WTC11 (cell line): ENCODE results near the gene ANKEF1. TPM values are rescaled to one million over a fixed set of nuclear protein-coding genes. Genes with fewer than 3 reads are reported as not detected.

ENCODE experiments used
- ATAC-seq: fragments of 200-7000 bp; cut with Tn5 transposase; 2 replicates; pipeline ENCODE4 v1.10.0; 2021; ENCODE audit warnings: mild to moderate bottlenecking, moderate library complexity
- CTCF ChIA-PET: fragments of 300-600 bp; sonication (Branson Sonifier 250); formaldehyde crosslinking; loops from one replicate; lab custom pipeline; 2021; ENCODE audit warnings: antibody characterized with exemption; lab: Charles Lee
- POLR2A ChIA-PET: fragments of 350-600 bp; sonication (Branson Sonifier 250); formaldehyde crosslinking; loops from one replicate; lab custom pipeline; 2021; ENCODE audit warnings: antibody characterized with exemption; lab: Charles Lee
- DNase-seq: peaks from one replicate; pipeline ENCODE4 v3.0.0; 2021; ENCODE audit warnings: low spot score
- H3K27ac Mint-ChIP-seq: 2 replicates; pipeline ENCODE4 v1.8.0; 2021; ENCODE audit warnings: mixed read lengths
- H3K27me3 Mint-ChIP-seq: 2 replicates; pipeline ENCODE4 v1.8.0; 2021; ENCODE audit warnings: low read depth, mild to moderate bottlenecking, moderate library complexity, mixed read lengths
- H3K36me3 Mint-ChIP-seq: 2 replicates; pipeline ENCODE4 v1.8.0; 2021; ENCODE audit warnings: mixed read lengths
- H3K4me1 Mint-ChIP-seq: 2 replicates; pipeline ENCODE4 v1.8.0; 2022; ENCODE audit warnings: mixed read lengths
- H3K4me3 Mint-ChIP-seq: 2 replicates; pipeline ENCODE4 v1.8.0; 2021; ENCODE audit warnings: mild to moderate bottlenecking, moderate library complexity, mixed read lengths
- H3K9me3 Mint-ChIP-seq: 2 replicates; pipeline ENCODE4 v1.8.0; 2021; ENCODE audit warnings: mixed read lengths
- EMX1 ChIP-seq: fragments of 250-450 bp; sonication (Bioruptor Pico); IDR thresholded peaks from 2 replicates; pipeline ENCODE4 v1.8.0; 2021; ENCODE audit warnings: mild to moderate bottlenecking
- GABPB1 ChIP-seq: sonication (generic); formaldehyde crosslinking; IDR thresholded peaks from 2 replicates; pipeline ENCODE4 v1.8.1; 2023; ENCODE audit warnings: mild to moderate bottlenecking, missing genetic modification reagents
- GTF2I ChIP-seq: fragments of 250-450 bp; sonication (Bioruptor Pico); conservative IDR thresholded peaks from 2 replicates; pipeline ENCODE4 v1.4.0; 2021; ENCODE audit warnings: mild to moderate bottlenecking
- IRF2 ChIP-seq: sonication (generic); formaldehyde crosslinking; IDR thresholded peaks from 2 replicates; pipeline ENCODE4 v1.8.0; 2022; ENCODE audit warnings: low read depth, missing genetic modification reagents, borderline replicate concordance
- MYBL2 ChIP-seq: sonication (generic); formaldehyde crosslinking; IDR thresholded peaks from 2 replicates; pipeline ENCODE4 v1.8.1; 2023; ENCODE audit warnings: mild to moderate bottlenecking, moderate library complexity, missing genetic modification reagents
- NFATC4 ChIP-seq: fragments of 250-450 bp; sonication (Bioruptor Pico); IDR thresholded peaks from 2 replicates; pipeline ENCODE4 v1.9.0; 2021; ENCODE audit warnings: mild to moderate bottlenecking
- NR1H2 ChIP-seq: sonication (generic); formaldehyde crosslinking; IDR thresholded peaks from 2 replicates; pipeline ENCODE4 v1.9.0; 2021; ENCODE audit warnings: mild to moderate bottlenecking, moderate library complexity, missing genetic modification reagents
- NR2C2 ChIP-seq: sonication (generic); formaldehyde crosslinking; IDR thresholded peaks from 2 replicates; pipeline ENCODE4 v1.8.0; 2022; ENCODE audit warnings: mild to moderate bottlenecking, missing genetic modification reagents
- OVOL2 ChIP-seq: fragments of 250-450 bp; sonication (Bioruptor Pico); IDR thresholded peaks from 2 replicates; pipeline ENCODE4 v1.9.0; 2021; ENCODE audit warnings: mild to moderate bottlenecking, borderline replicate concordance
- RELA ChIP-seq: sonication (generic); formaldehyde crosslinking; IDR thresholded peaks from 2 replicates; pipeline ENCODE4 v1.8.1; 2022; ENCODE audit warnings: missing genetic modification reagents, mild to moderate bottlenecking, borderline replicate concordance
- SMAD3 ChIP-seq: sonication (generic); formaldehyde crosslinking; IDR thresholded peaks from 2 replicates; pipeline ENCODE4 v1.8.0; 2022; ENCODE audit warnings: missing genetic modification reagents, mild to moderate bottlenecking, borderline replicate concordance
- SP1 ChIP-seq: sonication (generic); formaldehyde crosslinking; conservative IDR thresholded peaks from 2 replicates; pipeline ENCODE4 v1.8.1; 2022; ENCODE audit warnings: missing genetic modification reagents
- TEAD4 ChIP-seq: sonication (generic); formaldehyde crosslinking; IDR thresholded peaks from 2 replicates; pipeline ENCODE4 v1.8.0; 2022; ENCODE audit warnings: mild to moderate bottlenecking, missing genetic modification reagents
- ZBTB21 ChIP-seq: sonication (generic); formaldehyde crosslinking; IDR thresholded peaks from 2 replicates; pipeline ENCODE4 v1.8.1; 2023; ENCODE audit warnings: mild to moderate bottlenecking, missing genetic modification reagents, borderline replicate concordance
- ZNF232 ChIP-seq: sonication (generic); formaldehyde crosslinking; IDR thresholded peaks from 2 replicates; pipeline ENCODE4 v1.8.0; 2022; ENCODE audit warnings: mild to moderate bottlenecking, missing genetic modification reagents
- total RNA-seq: library from RNA; stranded (reverse); gene quantifications from 3 replicates; pipeline ENCODE4 v1.2.3, GENCODE V29; 2021
- TF ChIP-seq, protein P1 (sequence below): sonication (generic); formaldehyde crosslinking; conservative IDR thresholded peaks from 2 replicates; pipeline ENCODE4 v1.8.1; 2022; ENCODE audit warnings: mild to moderate bottlenecking, missing genetic modification reagents
- TF ChIP-seq, protein P2 (sequence below): sonication (generic); formaldehyde crosslinking; IDR thresholded peaks from 2 replicates; pipeline ENCODE4 v1.8.0; 2022; ENCODE audit warnings: missing genetic modification reagents
- TF ChIP-seq, protein P3 (sequence below): sonication (generic); formaldehyde crosslinking; IDR thresholded peaks from 2 replicates; pipeline ENCODE4 v1.8.1; 2023; ENCODE audit warnings: mild to moderate bottlenecking, missing genetic modification reagents, moderate library complexity
- TF ChIP-seq, protein P4 (sequence below): sonication (generic); formaldehyde crosslinking; IDR thresholded peaks from 2 replicates; pipeline ENCODE4 v1.8.1; 2022; ENCODE audit warnings: mild to moderate bottlenecking, moderate library complexity, missing genetic modification reagents
- TF ChIP-seq, protein P5 (sequence below): sonication (generic); formaldehyde crosslinking; IDR thresholded peaks from 2 replicates; pipeline ENCODE4 v1.8.1; 2022; ENCODE audit warnings: low read depth, missing genetic modification reagents, borderline replicate concordance
- TF ChIP-seq, protein P6 (sequence below): fragments of 250-450 bp; sonication (Bioruptor Pico); IDR thresholded peaks from 2 replicates; pipeline ENCODE4 v1.9.0; 2021; ENCODE audit warnings: mild to moderate bottlenecking

The ANKEF1 gene
- total RNA-seq, 1 experiment from 2014 or later, result 7.1 TPM

DNA sequence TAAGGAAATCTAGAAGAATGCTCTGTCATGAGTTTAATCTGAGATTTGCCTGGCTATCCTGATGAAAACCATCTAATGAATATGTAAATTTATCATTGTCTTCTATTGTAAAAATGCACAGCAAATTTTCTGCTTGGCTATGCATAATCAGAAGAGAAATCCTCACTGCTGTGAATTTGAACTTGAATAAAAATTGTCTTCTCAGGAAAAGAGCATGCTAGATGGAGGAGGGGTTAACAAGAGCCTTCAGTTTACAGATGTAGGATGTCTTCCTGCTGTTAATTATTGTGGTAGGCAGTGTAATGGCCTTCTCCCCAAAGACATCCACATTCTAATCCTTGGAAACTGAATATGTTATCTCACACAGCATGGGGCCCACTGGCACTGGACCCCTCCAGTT, 45.8 kb downstream of the ANKEF1 start:
- Mint-ChIP-seq H3K4me3 (no peak overlapping the region), H3K36me3 (no peaks in the 10 kb centered on the region), H3K9me3 (peaks cover 7% of the 10 kb centered on the region), H3K27me3 (no peaks in the 10 kb centered on the region; the same call in 1 of the 2 replicates), H3K4me1 (peaks cover 2% of the 10 kb centered on the region; the same call in 1 of the 2 replicates), H3K27ac (no peak overlapping the region)
- no peak for DNase-seq
- no peak for ATAC-seq
- TF ChIP-seq NR1H2, result no peak
- TF ChIP-seq MYBL2 (CRISPR knock-in tag), result no peak
- TF ChIP-seq, protein P1, sequence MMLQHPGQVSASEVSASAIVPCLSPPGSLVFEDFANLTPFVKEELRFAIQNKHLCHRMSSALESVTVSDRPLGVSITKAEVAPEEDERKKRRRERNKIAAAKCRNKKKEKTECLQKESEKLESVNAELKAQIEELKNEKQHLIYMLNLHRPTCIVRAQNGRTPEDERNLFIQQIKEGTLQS (CRISPR knock-in tag), result no peak
- no peak for TF ChIP-seq TEAD4 (CRISPR knock-in tag)
- no peak for TF ChIP-seq GABPB1 (CRISPR knock-in tag)
- TF ChIP-seq RELA, result no peak
- TF ChIP-seq OVOL2 (CRISPR knock-in tag), result no peak
- TF ChIP-seq GTF2I (CRISPR knock-in tag), result no peak
- no peak for TF ChIP-seq SMAD3 (CRISPR knock-in tag)
- TF ChIP-seq, protein P2, sequence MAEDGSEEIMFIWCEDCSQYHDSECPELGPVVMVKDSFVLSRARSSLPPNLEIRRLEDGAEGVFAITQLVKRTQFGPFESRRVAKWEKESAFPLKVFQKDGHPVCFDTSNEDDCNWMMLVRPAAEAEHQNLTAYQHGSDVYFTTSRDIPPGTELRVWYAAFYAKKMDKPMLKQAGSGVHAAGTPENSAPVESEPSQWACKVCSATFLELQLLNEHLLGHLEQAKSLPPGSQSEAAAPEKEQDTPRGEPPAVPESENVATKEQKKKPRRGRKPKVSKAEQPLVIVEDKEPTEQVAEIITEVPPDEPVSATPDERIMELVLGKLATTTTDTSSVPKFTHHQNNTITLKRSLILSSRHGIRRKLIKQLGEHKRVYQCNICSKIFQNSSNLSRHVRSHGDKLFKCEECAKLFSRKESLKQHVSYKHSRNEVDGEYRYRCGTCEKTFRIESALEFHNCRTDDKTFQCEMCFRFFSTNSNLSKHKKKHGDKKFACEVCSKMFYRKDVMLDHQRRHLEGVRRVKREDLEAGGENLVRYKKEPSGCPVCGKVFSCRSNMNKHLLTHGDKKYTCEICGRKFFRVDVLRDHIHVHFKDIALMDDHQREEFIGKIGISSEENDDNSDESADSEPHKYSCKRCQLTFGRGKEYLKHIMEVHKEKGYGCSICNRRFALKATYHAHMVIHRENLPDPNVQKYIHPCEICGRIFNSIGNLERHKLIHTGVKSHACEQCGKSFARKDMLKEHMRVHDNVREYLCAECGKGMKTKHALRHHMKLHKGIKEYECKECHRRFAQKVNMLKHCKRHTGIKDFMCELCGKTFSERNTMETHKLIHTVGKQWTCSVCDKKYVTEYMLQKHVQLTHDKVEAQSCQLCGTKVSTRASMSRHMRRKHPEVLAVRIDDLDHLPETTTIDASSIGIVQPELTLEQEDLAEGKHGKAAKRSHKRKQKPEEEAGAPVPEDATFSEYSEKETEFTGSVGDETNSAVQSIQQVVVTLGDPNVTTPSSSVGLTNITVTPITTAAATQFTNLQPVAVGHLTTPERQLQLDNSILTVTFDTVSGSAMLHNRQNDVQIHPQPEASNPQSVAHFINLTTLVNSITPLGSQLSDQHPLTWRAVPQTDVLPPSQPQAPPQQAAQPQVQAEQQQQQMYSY (CRISPR knock-in tag), result no peak
- no peak for TF ChIP-seq ZNF232 (CRISPR knock-in tag)
- no peak for TF ChIP-seq EMX1
- TF ChIP-seq, protein P3, sequence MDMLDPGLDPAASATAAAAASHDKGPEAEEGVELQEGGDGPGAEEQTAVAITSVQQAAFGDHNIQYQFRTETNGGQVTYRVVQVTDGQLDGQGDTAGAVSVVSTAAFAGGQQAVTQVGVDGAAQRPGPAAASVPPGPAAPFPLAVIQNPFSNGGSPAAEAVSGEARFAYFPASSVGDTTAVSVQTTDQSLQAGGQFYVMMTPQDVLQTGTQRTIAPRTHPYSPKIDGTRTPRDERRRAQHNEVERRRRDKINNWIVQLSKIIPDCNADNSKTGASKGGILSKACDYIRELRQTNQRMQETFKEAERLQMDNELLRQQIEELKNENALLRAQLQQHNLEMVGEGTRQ (CRISPR knock-in tag), result no peak
- no peak for TF ChIP-seq SP1 (CRISPR knock-in tag)
- TF ChIP-seq ZBTB21, result no peak
- TF ChIP-seq, protein P4, sequence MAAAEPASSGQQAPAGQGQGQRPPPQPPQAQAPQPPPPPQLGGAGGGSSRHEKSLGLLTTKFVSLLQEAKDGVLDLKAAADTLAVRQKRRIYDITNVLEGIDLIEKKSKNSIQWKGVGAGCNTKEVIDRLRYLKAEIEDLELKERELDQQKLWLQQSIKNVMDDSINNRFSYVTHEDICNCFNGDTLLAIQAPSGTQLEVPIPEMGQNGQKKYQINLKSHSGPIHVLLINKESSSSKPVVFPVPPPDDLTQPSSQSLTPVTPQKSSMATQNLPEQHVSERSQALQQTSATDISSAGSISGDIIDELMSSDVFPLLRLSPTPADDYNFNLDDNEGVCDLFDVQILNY, result no peak
- no peak for TF ChIP-seq IRF2 (CRISPR knock-in tag)
- POLR2A ChIA-PET, result no interaction called here
- CTCF ChIA-PET, result no interaction called here

DNA sequence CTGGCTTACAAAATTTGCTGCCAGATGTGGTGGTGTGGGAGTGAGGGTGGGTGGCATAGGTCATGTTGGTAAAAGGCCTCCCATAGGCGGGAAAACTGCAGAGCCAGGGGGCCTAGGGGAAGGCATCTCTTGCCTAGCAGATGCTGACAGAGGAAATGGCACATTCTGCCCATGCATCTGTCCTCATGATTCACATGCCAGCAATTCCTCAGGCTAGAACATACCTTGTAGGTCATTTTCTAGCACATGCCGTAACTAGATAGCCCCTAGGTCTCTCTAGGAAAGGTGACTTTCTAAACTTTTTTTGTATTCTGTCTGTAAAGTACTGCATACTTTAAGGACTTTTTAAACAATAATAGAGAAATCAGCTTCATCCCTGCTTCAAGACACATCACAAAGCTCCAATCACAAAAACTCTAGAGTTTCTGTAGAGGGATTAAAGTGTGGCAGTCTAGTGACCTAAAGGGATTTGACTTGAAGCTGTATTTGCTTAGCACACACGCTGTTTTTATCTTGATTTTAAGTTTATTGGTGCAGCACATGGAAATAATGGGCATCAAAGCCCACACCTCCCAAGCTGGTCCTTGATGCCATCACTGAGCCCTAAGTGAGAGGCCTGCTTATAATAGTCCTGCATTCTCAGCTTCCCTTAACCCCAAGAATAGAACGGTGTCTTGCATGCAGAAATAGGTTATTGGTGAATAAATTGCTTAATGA, 55.2 kb downstream of the ANKEF1 start:
- no peak overlapping the region for H3K27ac Mint-ChIP-seq
- TF ChIP-seq OVOL2 (CRISPR knock-in tag), result no peak
- TF ChIP-seq, protein P5, sequence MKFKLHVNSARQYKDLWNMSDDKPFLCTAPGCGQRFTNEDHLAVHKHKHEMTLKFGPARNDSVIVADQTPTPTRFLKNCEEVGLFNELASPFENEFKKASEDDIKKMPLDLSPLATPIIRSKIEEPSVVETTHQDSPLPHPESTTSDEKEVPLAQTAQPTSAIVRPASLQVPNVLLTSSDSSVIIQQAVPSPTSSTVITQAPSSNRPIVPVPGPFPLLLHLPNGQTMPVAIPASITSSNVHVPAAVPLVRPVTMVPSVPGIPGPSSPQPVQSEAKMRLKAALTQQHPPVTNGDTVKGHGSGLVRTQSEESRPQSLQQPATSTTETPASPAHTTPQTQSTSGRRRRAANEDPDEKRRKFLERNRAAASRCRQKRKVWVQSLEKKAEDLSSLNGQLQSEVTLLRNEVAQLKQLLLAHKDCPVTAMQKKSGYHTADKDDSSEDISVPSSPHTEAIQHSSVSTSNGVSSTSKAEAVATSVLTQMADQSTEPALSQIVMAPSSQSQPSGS (CRISPR knock-in tag), result no peak
- no peak for TF ChIP-seq NFATC4 (CRISPR knock-in tag)
- TF ChIP-seq NR2C2 (CRISPR knock-in tag), result no peak
- TF ChIP-seq, protein P6, sequence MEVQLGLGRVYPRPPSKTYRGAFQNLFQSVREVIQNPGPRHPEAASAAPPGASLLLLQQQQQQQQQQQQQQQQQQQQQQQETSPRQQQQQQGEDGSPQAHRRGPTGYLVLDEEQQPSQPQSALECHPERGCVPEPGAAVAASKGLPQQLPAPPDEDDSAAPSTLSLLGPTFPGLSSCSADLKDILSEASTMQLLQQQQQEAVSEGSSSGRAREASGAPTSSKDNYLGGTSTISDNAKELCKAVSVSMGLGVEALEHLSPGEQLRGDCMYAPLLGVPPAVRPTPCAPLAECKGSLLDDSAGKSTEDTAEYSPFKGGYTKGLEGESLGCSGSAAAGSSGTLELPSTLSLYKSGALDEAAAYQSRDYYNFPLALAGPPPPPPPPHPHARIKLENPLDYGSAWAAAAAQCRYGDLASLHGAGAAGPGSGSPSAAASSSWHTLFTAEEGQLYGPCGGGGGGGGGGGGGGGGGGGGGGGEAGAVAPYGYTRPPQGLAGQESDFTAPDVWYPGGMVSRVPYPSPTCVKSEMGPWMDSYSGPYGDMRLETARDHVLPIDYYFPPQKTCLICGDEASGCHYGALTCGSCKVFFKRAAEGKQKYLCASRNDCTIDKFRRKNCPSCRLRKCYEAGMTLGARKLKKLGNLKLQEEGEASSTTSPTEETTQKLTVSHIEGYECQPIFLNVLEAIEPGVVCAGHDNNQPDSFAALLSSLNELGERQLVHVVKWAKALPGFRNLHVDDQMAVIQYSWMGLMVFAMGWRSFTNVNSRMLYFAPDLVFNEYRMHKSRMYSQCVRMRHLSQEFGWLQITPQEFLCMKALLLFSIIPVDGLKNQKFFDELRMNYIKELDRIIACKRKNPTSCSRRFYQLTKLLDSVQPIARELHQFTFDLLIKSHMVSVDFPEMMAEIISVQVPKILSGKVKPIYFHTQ (CRISPR knock-in tag), result no peak
- no peak for ATAC-seq
- CTCF ChIA-PET, result interaction anchor here (0.5 to 3.2 kb wide), 26 partner anchors 8 to 480 kb away, joined by 3 to 34 read pairs (median 4); partner anchors contain the start of gene ANKEF1
- no peak overlapping the region for H3K4me3 Mint-ChIP-seq
- POLR2A ChIA-PET, result no interaction called here
- H3K4me1 Mint-ChIP-seq, result peaks cover 26% of the 10 kb centered on the region
- no peaks in the 10 kb centered on the region for H3K27me3 Mint-ChIP-seq
- H3K36me3 Mint-ChIP-seq, result no peaks in the 10 kb centered on the region
- no peak for DNase-seq
- H3K9me3 Mint-ChIP-seq, result no peaks in the 10 kb centered on the region
